GM19328 (cell line): ENCODE measurements around the gene NPTN.

Experiments used
- ATAC-seq: cut with Tn5 transposase; IDR thresholded peaks from one replicate; pipeline ENCODE4 v1.9.1; 2021; ENCODE audit warnings: mild to moderate bottlenecking, moderate library complexity; ENCODE audit not compliant: unreplicated experiment

The NPTN gene

DNA sequence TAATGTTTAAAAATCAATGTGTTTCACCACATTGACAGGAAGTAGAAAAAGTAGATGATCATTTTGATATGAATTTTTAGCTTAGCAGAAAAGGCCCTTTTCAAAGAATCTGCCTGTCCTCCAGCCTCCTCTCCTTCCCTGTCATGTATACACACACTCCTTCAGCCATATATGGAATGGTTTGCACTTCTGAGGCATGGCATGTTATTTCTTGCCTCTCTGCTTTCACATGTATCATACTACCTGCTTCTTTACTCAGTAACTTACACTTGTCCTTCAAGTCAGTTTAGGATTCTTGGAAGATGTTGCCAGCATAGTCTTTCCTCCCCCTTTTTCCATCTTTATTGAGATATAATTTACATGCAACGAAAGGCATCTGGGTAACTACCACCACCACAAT, 111.2 kb downstream of the NPTN start:
- ATAC-seq = no peak

DNA sequence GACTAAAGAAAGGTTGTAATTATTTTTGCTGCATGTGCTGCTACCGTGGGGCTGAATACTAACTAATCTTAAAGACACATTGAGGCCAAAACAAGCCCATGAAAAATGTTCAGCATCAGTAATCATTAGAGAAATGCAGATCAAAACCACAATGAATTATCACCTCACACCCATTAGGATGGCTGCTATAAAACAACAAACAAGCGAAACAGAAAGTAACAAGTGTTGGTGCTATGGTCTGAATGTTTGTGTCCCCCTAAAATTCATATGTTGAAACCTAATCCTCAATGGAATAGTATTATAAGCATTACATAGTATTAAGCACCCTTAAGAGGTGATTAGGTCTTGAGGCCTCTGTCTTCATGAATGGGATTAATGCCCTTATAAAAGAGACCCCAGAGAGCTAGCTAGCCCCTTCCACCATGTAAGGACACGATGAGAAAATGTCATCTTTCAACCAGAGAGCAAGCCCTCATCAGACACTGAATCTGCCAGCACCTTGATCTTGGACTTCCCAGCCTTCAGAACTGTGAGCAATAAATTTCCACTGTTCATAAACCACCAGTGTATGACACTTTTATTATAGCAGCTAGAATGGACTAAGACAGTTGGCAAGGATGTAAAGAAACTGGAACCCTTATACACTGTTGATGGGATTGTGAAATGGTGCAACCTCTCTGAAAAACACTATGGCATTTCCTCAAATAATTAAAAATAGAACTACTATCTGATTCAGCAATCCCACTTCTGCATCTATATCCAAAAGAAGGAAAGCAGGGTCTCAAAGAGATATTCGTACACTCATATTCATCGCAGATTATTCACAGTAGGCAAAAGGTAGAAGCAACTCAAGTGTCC, 114.1 kb downstream of the NPTN start:
- no peak for ATAC-seq

DNA sequence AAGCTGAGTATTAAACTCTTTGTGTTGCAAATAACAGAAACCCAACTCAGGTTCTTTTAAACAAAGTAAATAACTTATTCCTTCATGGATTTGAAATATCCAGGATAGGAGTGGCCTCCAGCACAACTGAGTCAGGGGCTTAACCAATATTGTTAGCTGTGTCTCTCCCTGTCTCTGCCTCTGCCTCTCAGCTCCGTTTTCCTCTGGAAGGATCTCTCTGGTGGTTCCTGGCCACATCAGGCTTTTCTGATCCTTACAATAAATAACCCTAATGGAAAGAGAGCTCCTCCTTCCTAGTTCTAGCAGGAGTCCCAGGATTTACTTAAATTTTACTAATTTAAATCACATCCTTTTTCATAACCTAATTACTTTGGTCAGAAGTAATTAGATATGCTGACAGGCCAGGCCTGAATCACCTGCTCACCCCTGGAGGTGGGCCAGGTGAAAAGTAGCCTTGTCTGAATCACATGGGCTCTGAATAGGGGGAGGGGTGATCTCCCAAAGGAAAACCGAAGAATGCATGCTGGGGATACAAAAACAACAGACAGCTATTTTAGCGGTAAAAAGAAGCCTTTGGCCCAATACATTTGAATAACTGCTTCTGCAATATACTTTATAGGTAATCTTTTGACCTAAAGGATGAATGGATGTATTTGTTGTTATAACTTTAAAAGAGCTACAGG, 114.9 kb downstream of the NPTN start:
- no peak for ATAC-seq

DNA sequence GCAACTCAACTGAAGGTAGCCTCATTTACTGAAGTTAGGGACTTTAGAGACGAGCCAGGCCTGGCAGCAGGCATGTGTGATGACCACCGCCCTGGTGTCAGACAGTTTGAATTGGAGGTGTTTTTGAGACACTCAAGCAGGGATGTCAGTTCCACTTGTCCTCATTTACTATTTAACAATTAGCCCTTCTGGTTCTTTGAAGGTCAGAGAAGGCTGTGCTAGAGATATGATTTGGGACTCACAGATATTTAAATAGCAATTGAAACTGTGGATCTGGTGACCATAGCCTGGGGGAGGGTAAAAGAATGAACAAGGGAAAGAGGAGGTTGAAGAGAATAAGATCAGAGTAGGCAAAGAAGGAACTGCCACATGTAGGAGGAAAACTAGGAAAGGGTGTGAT, 115.6 kb downstream of the NPTN start:
- no peak for ATAC-seq

DNA sequence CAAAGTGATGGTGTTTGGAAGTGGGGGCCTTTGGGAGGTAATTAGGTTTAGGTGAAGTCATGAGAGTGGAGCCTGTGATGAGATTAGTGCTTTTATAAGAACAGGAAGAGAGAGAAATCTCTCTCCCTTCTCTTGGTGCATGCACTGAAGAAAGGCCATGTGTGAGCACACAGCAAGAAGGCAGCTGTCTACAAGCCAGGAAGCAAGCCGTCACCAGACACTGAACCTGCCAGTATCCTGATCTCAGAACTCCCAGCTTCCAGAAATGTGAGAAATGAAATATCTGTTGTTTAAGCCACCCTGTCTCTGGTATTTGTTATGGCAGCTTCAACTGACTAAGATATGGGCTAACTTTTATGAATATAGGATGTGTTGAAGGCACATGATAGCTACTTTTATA, 117.7 kb downstream of the NPTN start:
- no peak for ATAC-seq
